ENCODE results near the gene APOBEC3B. TPM values are rescaled to one million over a fixed set of nuclear protein-coding genes. Genes with fewer than 3 reads are reported as not detected.
"Not testable (repeated sequence)": the region's sequence is repeated elsewhere in the genome, so short reads cannot be mapped to it uniquely, and the experiment has no call there.

The APOBEC3B gene
- total RNA-seq, 4 donors from 2014 or later: not detected

DNA sequence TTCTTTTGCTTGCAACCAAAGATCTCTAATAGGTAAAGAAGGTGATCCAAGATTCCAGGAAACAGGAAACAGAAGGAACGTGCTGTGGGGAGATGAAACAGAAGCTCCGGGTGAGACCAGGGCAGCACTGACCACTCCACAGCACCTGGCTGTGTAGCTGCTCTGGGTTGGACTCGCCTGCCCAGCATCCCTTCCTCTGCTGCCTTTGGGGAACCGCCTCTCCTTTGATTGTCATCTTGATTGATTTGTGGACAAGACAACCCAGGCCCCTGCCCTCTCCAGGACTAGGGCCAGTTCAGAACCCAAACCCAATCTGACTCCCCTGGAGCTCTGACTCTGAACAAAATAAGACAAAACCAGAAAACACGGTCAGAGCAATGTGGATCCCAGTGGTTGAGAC is 39.4 kb upstream of the APOBEC3B start:
- ATAC-seq: no peak
- WGBS, 2 donors (ENCODE audit: low coverage in 1 of 2): 60 to 80% methylated on average over 1 to 2 of the region's 5 CpGs

DNA sequence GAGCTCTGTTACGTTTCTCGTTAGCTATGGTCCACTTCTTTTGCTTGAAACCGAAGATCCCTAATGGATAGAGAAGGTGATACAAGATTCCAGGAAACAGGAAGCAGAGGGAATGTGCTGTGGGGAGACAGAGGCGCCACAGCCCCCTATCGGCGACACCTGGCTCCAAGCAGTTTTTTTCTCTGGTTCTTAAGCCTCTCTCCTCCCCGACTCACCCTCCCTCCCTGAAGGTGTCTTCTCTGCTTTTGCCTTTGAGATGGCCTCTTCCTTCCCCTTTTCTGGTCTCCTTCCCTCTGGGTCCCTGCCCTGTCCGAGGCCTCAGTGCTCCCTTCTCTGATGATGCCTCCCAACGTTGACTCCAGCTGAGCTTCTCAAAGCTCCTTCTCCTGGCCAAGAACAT is 38.9 kb upstream of the APOBEC3B start:
- Histone ChIP-seq H3K4me1 (no peaks in the 10 kb centered on the region), H3K27me3 (peaks cover 36% of the 10 kb centered on the region), H3K27ac (no peak overlapping the region), H3K36me3 (no peaks in the 10 kb centered on the region), H3K4me3 (no peak overlapping the region), H3K9me3 (no peaks in the 10 kb centered on the region)
- TF ChIP-seq, protein P1, sequence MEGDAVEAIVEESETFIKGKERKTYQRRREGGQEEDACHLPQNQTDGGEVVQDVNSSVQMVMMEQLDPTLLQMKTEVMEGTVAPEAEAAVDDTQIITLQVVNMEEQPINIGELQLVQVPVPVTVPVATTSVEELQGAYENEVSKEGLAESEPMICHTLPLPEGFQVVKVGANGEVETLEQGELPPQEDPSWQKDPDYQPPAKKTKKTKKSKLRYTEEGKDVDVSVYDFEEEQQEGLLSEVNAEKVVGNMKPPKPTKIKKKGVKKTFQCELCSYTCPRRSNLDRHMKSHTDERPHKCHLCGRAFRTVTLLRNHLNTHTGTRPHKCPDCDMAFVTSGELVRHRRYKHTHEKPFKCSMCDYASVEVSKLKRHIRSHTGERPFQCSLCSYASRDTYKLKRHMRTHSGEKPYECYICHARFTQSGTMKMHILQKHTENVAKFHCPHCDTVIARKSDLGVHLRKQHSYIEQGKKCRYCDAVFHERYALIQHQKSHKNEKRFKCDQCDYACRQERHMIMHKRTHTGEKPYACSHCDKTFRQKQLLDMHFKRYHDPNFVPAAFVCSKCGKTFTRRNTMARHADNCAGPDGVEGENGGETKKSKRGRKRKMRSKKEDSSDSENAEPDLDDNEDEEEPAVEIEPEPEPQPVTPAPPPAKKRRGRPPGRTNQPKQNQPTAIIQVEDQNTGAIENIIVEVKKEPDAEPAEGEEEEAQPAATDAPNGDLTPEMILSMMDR (IDR thresholded peaks at IDR 0.05): no peak
- no peak for TF ChIP-seq POLR2A (IDR thresholded peaks at IDR 0.05)
- TF ChIP-seq POLR2AphosphoS5 (IDR thresholded peaks at IDR 0.05): no peak
- TF ChIP-seq EP300 (IDR thresholded peaks at IDR 0.05): no peak
- WGBS, 2 donors (ENCODE audit: low coverage in 1 of 2): 37 to 55% methylated on average over 9 of the region's 9 CpGs
- ATAC-seq: no peak

More for the DNA sequence above, 39.4 kb upstream of the APOBEC3B start:
- Histone ChIP-seq H3K9me3 (no peaks in the 10 kb centered on the region), H3K4me3 (no peak overlapping the region), H3K4me1 (no peaks in the 10 kb centered on the region), H3K27ac (no peak overlapping the region), H3K36me3 (no peaks in the 10 kb centered on the region), H3K27me3 (peaks cover 32% of the 10 kb centered on the region)
- TF ChIP-seq, protein P1 (IDR thresholded peaks at IDR 0.05): no peak
- TF ChIP-seq EP300 (IDR thresholded peaks at IDR 0.05): no peak
- TF ChIP-seq POLR2A (IDR thresholded peaks at IDR 0.05): no peak
- TF ChIP-seq POLR2AphosphoS5 (IDR thresholded peaks at IDR 0.05): no peak

DNA sequence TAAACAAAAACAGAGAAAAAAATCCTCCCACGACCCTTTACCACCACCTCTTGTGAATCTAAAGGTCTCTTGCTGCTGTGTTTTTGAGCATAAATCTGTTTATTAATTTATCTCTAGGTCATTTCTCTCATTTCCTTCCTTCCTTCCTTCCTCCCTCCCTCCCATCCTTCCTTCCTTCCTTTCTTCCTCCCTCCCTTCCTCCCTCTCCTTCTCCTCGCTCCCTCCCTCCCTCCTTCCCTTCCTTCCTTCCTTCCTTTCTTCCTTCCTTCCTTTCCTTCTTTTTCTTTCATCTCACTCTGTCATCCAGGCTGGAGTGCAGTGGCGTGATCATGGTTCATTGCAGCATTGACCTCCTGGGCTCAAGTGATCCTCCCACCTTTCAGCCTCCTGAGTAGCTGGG is 38.3 kb upstream of the APOBEC3B start:
- no peaks in the 10 kb centered on the region for H3K4me1 ChIP-seq
- ATAC-seq: no peak
- no peaks in the 10 kb centered on the region for H3K9me3 ChIP-seq
- peaks cover 42% of the 10 kb centered on the region for H3K27me3 ChIP-seq
- H3K4me3 ChIP-seq: no peak overlapping the region
- no peaks in the 10 kb centered on the region for H3K36me3 ChIP-seq
- H3K27ac ChIP-seq: no peak overlapping the region
- 65 to 72% methylated on average over 2 to 3 of the region's 3 CpGs for WGBS, 2 donors (ENCODE audit: low coverage in 1 of 2)
- TF ChIP-seq EP300 (IDR thresholded peaks at IDR 0.05) (no peak), POLR2A (IDR thresholded peaks at IDR 0.05) (no peak), POLR2AphosphoS5 (IDR thresholded peaks at IDR 0.05) (no peak)
- TF ChIP-seq, protein P1 (IDR thresholded peaks at IDR 0.05): no peak

DNA sequence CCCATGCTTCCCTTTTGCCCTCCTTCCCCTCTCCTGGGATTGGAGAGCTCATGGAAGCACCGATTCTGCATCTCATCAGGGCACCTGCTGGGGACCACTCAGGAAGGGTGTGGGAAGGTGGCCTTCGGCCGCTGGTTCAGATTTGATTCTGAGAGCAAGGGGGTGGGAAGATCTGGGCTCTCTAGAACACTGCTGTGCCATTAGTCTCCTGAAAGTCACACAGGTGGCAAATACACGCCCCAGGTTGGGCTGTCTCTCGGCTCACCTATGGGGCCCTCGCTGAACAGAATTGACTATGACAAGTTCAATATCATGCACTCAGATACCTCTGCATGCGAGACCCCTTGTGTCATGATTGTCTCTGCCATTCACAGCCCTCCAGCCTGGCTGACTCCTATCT is 37.5 kb upstream of the APOBEC3B start:
- Histone ChIP-seq H3K4me1 (no peaks in the 10 kb centered on the region), H3K9me3 (no peaks in the 10 kb centered on the region), H3K27me3 (peaks cover 42% of the 10 kb centered on the region), H3K36me3 (no peaks in the 10 kb centered on the region), H3K4me3 (no peak overlapping the region), H3K27ac (no peak overlapping the region)
- 93 to 100% methylated on average over 1 to 5 of the region's 7 CpGs for WGBS, 2 donors (ENCODE audit: low coverage in 1 of 2)
- TF ChIP-seq, protein P1 (IDR thresholded peaks at IDR 0.05): no peak
- TF ChIP-seq POLR2AphosphoS5 (IDR thresholded peaks at IDR 0.05) (no peak), EP300 (IDR thresholded peaks at IDR 0.05) (no peak), POLR2A (IDR thresholded peaks at IDR 0.05) (no peak)
- no peak for ATAC-seq

DNA sequence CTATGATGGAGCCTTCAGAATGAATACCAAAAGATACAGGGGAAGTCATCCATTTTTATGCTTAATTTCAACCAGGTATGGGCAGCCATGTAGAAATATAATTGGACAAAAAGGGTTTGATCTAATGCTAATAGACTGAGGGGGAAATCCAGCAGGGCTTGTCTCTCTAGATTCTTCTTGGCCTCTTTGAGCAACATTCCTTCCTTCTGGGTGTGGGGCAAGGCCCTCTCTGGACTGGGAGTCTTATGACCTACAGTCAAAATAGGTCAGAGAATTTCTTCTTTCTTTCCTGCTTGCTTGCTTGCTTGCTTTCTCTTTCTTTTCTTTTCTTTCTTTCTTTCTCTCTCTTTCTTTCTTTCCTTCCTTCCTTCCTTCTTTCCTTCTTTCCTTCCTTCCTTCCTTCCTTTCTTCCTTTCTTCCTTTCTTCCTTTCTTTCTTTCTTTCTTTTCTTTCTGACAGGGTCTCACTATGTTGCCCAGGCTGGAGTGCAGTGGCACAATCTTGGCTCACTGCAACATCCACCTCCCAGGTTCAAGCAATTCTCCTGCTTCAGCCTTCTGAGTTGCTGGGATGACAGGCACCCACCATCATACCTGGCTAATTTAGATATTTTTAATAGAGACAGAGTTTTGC is 36.3 kb upstream of the APOBEC3B start:
- ATAC-seq, H3K4me1 ChIP-seq, H3K4me3 ChIP-seq, H3K27ac ChIP-seq, H3K36me3 ChIP-seq, H3K9me3 ChIP-seq: not testable (repeated sequence)
- H3K27me3 ChIP-seq: peaks cover 42% of the 10 kb centered on the region
